Mammary epithelial cell (primary cell): ENCODE measurements around the gene IL6ST.

Experiments used
- CTCF ChIP-seq, 2 donors: IDR thresholded peaks in 1 of 2; conservative IDR thresholded peaks in 1 of 2; 2 replicates each; pipeline ENCODE4 v1.5.1; 2011 to 2012; ENCODE audit warnings: inconsistent platforms in 2 of 2, low read length in 2 of 2, mild to moderate bottlenecking in 2 of 2, control low read depth in 1 of 2, low read depth in 1 of 2; ENCODE audit not compliant: insufficient read depth in 1 of 2; ENCODE audit errors: extremely low read depth in 1 of 2
- EZH2 ChIP-seq: IDR thresholded peaks from 2 replicates; pipeline ENCODE4 v1.6.1; 2012; ENCODE audit warnings: low read length, inconsistent platforms, borderline replicate concordance

- TF ChIP-seq CTCF (conservative IDR thresholded peaks at IDR 0.05 in 1 of 2, IDR thresholded peaks at IDR 0.05 in 1 of 2; ENCODE audit: extremely low read depth in 1 of 2, insufficient read depth in 1 of 2, low read depth in 1 of 2, low read length in 2 of 2) (no peak), EZH2 (no peak)
Observed at GRCh38 chr5:56029457-56029856, 34.7 kb upstream of the IL6ST start.
